GM18519 (cell line): Measurements from ENCODE around the gene KLK7.
"Not testable (repeated sequence)": the region's sequence is repeated elsewhere in the genome, so short reads cannot be mapped to it uniquely, and the experiment has no call there.

Experiments used
- ATAC-seq: cut with Tn5 transposase; IDR thresholded peaks from one replicate; pipeline ENCODE4 v1.9.1; 2021; ENCODE audit warnings: mild to moderate bottlenecking, moderate library complexity; ENCODE audit not compliant: unreplicated experiment, low FRiP score

The KLK7 gene

GRCh38 chr19:50978772-50979390 is 4.8 kb downstream of the KLK7 start:
- ATAC-seq = no peak

GRCh38 chr19:50977626-50978025 is 6.1 kb downstream of the KLK7 start:
- no peak for ATAC-seq

GRCh38 chr19:50975766-50976165 is 8.0 kb downstream of the KLK7 start:
- no peak for ATAC-seq

- no peak for ATAC-seq
Measured at GRCh38 chr19:50974702-50975556, 8.8 kb downstream of the KLK7 start.

GRCh38 chr19:50972795-50973376 is 10.8 kb downstream of the KLK7 start:
- no peak for ATAC-seq

- ATAC-seq = not testable (repeated sequence)
Measured at GRCh38 chr19:50969810-50970209, 13.9 kb downstream of the KLK7 start.

- no peak for ATAC-seq
Measured at GRCh38 chr19:50969413-50969760, 14.3 kb downstream of the KLK7 start, which contains the start of gene KLK6. TSS of gene KLK6 (minus strand) at chr19:50969591. CDS start at chr19:50968104, 1,487 bp downstream.

GRCh38 chr19:50968716-50969412 is 14.9 kb downstream of the KLK7 start:
- ATAC-seq = no peak

- no peak for ATAC-seq
Measured at GRCh38 chr19:50967929-50968715, 15.6 kb downstream of the KLK7 start.

- no peak for ATAC-seq
Measured at GRCh38 chr19:50964266-50964665, 19.5 kb downstream of the KLK7 start.

- ATAC-seq = no peak
Measured at GRCh38 chr19:50963381-50963780, 20.3 kb downstream of the KLK7 start.

GRCh38 chr19:50962245-50962644 is 21.5 kb downstream of the KLK7 start:
- no peak for ATAC-seq

- no peak for ATAC-seq
Measured at GRCh38 chr19:50959731-50960500, 23.8 kb downstream of the KLK7 start.

- no peak for ATAC-seq
Measured at GRCh38 chr19:50957587-50957986, 26.1 kb downstream of the KLK7 start.

- ATAC-seq = no peak
Measured at GRCh38 chr19:50952910-50953309, 30.8 kb downstream of the KLK7 start, which contains the start of gene KLK5. TSS of gene KLK5 (minus strand) at chr19:50953038. CDS start at chr19:50952657, 381 bp downstream.

GRCh38 chr19:50949861-50950260 is 33.9 kb downstream of the KLK7 start:
- ATAC-seq = no peak

GRCh38 chr19:50947123-50947522 is 36.6 kb downstream of the KLK7 start:
- ATAC-seq = no peak

GRCh38 chr19:50944795-50945194 is 38.9 kb downstream of the KLK7 start:
- ATAC-seq = no peak

- no peak for ATAC-seq
Measured at GRCh38 chr19:50943074-50943828, 40.5 kb downstream of the KLK7 start.
